ENCODE measurements around the gene LENG9.

Gene LENG9

GRCh38 chr19:54435551-54436016 is 28.0 kb downstream of the LENG9 start:
- no peak for DNase-seq

- no peak for DNase-seq
Measured at GRCh38 chr19:54434873-54435214, 28.7 kb downstream of the LENG9 start.

GRCh38 chr19:54434112-54434872 is 29.3 kb downstream of the LENG9 start:
- no peak for DNase-seq

GRCh38 chr19:54433697-54434096 is 29.9 kb downstream of the LENG9 start:
- no peak for DNase-seq

- DNase-seq = no peak
Measured at GRCh38 chr19:54432144-54432738, 31.3 kb downstream of the LENG9 start.

- no peak for DNase-seq
Measured at GRCh38 chr19:54431255-54431838, 32.2 kb downstream of the LENG9 start.

- peak; percentile 55 for DNase-seq
Measured at GRCh38 chr19:54430306-54431254, 33.0 kb downstream of the LENG9 start.

GRCh38 chr19:54429545-54430227 is 33.9 kb downstream of the LENG9 start:
- DNase-seq = no peak

- DNase-seq = no peak
Measured at GRCh38 chr19:54429176-54429495, 34.4 kb downstream of the LENG9 start.

GRCh38 chr19:54428323-54429175 is 35.0 kb downstream of the LENG9 start:
- no peak for DNase-seq

GRCh38 chr19:54427586-54427985 is 36.0 kb downstream of the LENG9 start:
- no peak for DNase-seq

GRCh38 chr19:54426291-54426931 is 37.2 kb downstream of the LENG9 start:
- no peak for DNase-seq

- DNase-seq = no peak
Measured at GRCh38 chr19:54425382-54425723, 38.2 kb downstream of the LENG9 start.

- no peak for DNase-seq
Measured at GRCh38 chr19:54424660-54425381, 38.8 kb downstream of the LENG9 start.

GRCh38 chr19:54424201-54424600 is 39.4 kb downstream of the LENG9 start:
- no peak for DNase-seq

GRCh38 chr19:54422136-54422535 is 41.4 kb downstream of the LENG9 start:
- DNase-seq = no peak

- DNase-seq = no peak
Measured at GRCh38 chr19:54421521-54421920, 42.1 kb downstream of the LENG9 start.

- no peak for DNase-seq
Measured at GRCh38 chr19:54421169-54421516, 42.4 kb downstream of the LENG9 start.

- no peak for DNase-seq
Measured at GRCh38 chr19:54420383-54421168, 43.0 kb downstream of the LENG9 start.

GRCh38 chr19:54420068-54420382 is 43.6 kb downstream of the LENG9 start:
- DNase-seq = no peak
